Right lobe of liver (tissue), 6 donors: ENCODE results near the gene OTUD1. TPM values are rescaled to one million over a fixed set of nuclear protein-coding genes. Genes with fewer than 3 reads are reported as not detected.

Experiments
- ATAC-seq, 4 donors: fragments of 200-7000 bp; cut with Tn5 transposase; one replicate each; pipeline ENCODE4 v1.9.1; 2020; ENCODE audit warnings: mild to moderate bottlenecking in 4 of 4, moderate library complexity in 4 of 4
- DNase-seq, 3 donors: peaks; one replicate each; pipeline ENCODE4 v3.0.0-alpha.2; 2020
- H3K27ac ChIP-seq, 3 donors: fragments of 200-600 bp; one replicate each; pipeline ENCODE4 v1.8.0; 2022
- H3K27me3 ChIP-seq, 2 donors: fragments of 200-600 bp; one replicate each; pipeline ENCODE4 v1.8.0; 2022
- H3K36me3 ChIP-seq, 4 donors: fragments of 200-600 bp; sonication (generic) in 1 of 4; one replicate each; pipeline versions ENCODE4 v1.5.1 to v1.8.0; 2017 to 2022; ENCODE audit warnings: control low read depth in 1 of 4
- H3K4me1 ChIP-seq, 4 donors: fragments of 200-600 bp; sonication (generic) in 1 of 4; one replicate each; pipeline versions ENCODE4 v1.5.1 to v1.8.0; 2017 to 2022; ENCODE audit warnings: control low read depth in 1 of 4
- H3K4me3 ChIP-seq, 3 donors: fragments of 200-600 bp; one replicate each; pipeline ENCODE4 v1.8.0; 2022
- H3K9me3 ChIP-seq, 4 donors: fragments of 200-600 bp; sonication (generic) in 1 of 4; one replicate each; pipeline versions ENCODE4 v1.5.1 to v1.8.0; 2017 to 2022; ENCODE audit warnings: control low read depth in 1 of 4
- POLR2A ChIP-seq: fragments of 450-650 bp; IDR thresholded peaks from one replicate; pipeline ENCODE4 v1.6.1; 2017; ENCODE audit warnings: antibody characterized with exemption, mild to moderate bottlenecking
- WGBS: methylation state at CpG from one replicate; pipeline ENCODE4 v1.1.6; 2018; ENCODE audit warnings: low coverage, low lambda C conversion rate; ENCODE audit not compliant: insufficient coverage; ENCODE audit errors: missing lambda C conversion rate; 5-methylcytosine and 5-hydroxymethylcytosine counted together
- intact Hi-C, 2 donors: fragments of 100-400 bp; cut with DNase I; formaldehyde crosslinking; loops; one replicate each; pipeline versions ENCODE4 v1.11.2 to v1.14.1; 2022
- total RNA-seq, 6 experiments: library from RNA; depleted of rRNA in 2 of 6; stranded (reverse); fragments of >200 nt in 2 of 6; fragmentation: NEBNext Ultra II Directional in 3 of 6; extraction: Animal tissue kit (Norgen Biotek cat#: 25700) in 3 of 6; gene quantifications; one replicate each; pipeline versions ENCODE4 v1.1.0 to v1.2.4, GENCODE V29; 2016 to 2023
- TF ChIP-seq, protein P1 (sequence below), 4 donors: fragments of 200-600 bp in 3 of 4; fragments of 450-650 bp in 1 of 4; IDR thresholded peaks; one replicate each; pipeline versions ENCODE4 v1.5.1 to v1.8.0; 2016 to 2022; ENCODE audit warnings: antibody characterized with exemption in 4 of 4, mild to moderate bottlenecking in 2 of 4
- donor health status: DM: no; HTN: yes; CAD: no.
- donor health status: DM: no; HTN: no; CAD: no.
- donor health status: DM: no; HTN: no; CAD: no.
- donor health status: DM: no; HTN: yes; CAD: no.
- donor health status: DM: no; HTN: yes; CAD: no.

Gene OTUD1
- total RNA-seq, 6 experiments from 2014 or later = 3.2 to 6.4 (median 4.5) TPM

DNA sequence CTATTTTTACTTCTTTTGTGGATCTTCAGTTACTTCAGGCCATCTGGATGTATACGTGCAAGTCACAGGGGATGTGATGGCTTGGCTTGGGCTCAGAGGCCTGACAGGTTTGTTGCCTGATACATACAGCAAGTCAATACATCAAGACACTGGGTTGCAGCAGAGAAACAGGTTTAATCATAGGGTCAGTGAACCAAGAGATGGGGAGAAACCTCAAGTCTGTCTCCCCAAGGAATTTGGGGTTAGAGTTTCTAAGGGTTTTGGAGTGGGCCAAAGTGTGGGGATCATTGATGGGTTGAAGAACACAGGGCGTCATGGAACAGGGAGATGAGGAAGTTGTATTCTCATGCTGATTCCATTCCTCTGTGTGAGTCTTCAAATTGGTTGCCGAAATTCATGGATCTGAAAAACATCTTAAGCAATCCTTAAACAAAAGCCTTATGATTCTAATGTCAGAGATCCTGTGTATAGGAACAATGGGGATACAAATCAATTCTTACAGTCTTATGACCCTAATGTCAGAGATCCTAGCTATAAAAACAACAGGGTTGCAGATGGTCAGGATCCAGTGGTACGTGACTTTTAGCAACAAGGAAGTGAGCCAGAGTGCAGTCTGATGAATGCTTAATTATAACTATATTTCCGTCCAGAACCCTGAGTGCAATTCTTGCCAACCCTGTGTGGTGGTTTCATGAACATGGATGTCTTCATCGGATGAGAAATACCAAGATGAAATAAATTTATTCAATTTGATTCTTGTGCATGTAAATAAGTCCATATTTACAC is 18.9 kb downstream of the OTUD1 start:
- no peak overlapping the region for H3K27ac ChIP-seq
- H3K27me3 ChIP-seq = no peaks in the 10 kb centered on the region
- ATAC-seq = no peak
- intact Hi-C loops = no loop called here
- TF ChIP-seq, protein P1, sequence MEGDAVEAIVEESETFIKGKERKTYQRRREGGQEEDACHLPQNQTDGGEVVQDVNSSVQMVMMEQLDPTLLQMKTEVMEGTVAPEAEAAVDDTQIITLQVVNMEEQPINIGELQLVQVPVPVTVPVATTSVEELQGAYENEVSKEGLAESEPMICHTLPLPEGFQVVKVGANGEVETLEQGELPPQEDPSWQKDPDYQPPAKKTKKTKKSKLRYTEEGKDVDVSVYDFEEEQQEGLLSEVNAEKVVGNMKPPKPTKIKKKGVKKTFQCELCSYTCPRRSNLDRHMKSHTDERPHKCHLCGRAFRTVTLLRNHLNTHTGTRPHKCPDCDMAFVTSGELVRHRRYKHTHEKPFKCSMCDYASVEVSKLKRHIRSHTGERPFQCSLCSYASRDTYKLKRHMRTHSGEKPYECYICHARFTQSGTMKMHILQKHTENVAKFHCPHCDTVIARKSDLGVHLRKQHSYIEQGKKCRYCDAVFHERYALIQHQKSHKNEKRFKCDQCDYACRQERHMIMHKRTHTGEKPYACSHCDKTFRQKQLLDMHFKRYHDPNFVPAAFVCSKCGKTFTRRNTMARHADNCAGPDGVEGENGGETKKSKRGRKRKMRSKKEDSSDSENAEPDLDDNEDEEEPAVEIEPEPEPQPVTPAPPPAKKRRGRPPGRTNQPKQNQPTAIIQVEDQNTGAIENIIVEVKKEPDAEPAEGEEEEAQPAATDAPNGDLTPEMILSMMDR (IDR thresholded peaks at IDR 0.05) = no peak
- no peak for TF ChIP-seq POLR2A
- no peaks in the 10 kb centered on the region for H3K4me1 ChIP-seq
- no peak for DNase-seq
- no peaks in the 10 kb centered on the region for H3K9me3 ChIP-seq
- H3K4me3 ChIP-seq = no peak overlapping the region
- WGBS = 86% methylated on average over 6 of the region's 6 CpGs
- no peaks in the 10 kb centered on the region for H3K36me3 ChIP-seq

DNA sequence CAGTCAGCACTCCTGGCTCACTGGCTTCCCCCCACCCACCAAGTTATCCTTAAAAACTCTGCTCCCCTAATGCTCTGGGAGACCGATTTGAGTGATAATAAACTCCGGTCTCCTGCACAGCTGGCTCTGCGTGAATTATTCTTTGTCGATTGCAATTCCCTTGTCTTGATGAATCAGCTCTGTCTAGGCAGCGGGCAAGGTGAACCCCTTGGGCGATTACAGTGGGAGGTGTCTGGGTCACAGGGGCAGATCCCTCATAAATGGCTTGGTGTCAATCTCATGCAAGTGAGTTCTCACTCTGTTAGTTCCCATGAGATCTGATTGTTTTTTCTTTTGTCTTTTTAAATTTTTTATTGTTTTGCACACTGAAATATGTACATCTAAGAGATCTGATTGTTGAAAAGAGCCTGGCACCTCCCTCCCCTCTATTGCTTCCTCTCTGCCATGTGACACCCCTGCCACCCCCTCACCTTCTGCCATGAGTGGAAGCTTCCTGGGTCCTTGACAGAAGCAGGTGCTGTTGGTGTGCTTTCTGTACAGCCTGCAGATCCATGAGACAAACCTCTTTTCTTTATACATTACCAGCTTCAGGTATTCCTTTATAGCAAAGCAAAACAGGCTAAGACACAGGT is 20.5 kb downstream of the OTUD1 start:
- DNase-seq = no peak
- no peak for TF ChIP-seq POLR2A
- TF ChIP-seq, protein P1 (IDR thresholded peaks at IDR 0.05) = no peak
- Histone ChIP-seq H3K27me3 (no peaks in the 10 kb centered on the region), H3K36me3 (no peaks in the 10 kb centered on the region), H3K4me3 (no peak overlapping the region), H3K27ac (no peak overlapping the region), H3K4me1 (no peaks in the 10 kb centered on the region), H3K9me3 (no peaks in the 10 kb centered on the region)
- intact Hi-C loops = no loop called here
- WGBS = 83% methylated on average over 6 of the region's 6 CpGs
- no peak for ATAC-seq

DNA sequence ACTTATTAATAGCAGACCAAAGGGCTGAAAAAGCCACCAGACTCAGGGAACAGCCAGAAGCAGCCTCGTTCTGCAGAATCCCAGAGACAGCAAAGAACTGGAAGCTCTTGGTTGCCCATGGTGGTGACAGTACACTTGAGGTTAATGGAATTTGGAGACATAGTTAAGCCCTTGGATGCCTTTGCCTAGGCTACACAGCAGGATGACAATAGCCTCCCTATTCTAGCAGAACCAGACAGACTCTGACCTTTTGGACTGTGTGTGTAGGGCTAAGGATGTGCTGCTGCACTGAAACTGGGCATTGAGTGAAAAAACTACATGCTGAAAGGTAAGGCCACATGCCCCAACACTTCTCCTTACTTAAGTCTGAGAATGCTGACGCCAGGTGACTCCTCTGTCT is 22.7 kb downstream of the OTUD1 start:
- DNase-seq = no peak
- TF ChIP-seq, protein P1 (IDR thresholded peaks at IDR 0.05) = no peak
- no peak for TF ChIP-seq POLR2A
- H3K4me1 ChIP-seq = no peaks in the 10 kb centered on the region
- H3K36me3 ChIP-seq = no peaks in the 10 kb centered on the region
- 67% methylated on average over 2 of the region's 2 CpGs for WGBS
- no peaks in the 10 kb centered on the region for H3K27me3 ChIP-seq
- intact Hi-C loops = no loop called here
- no peak overlapping the region for H3K27ac ChIP-seq
- H3K4me3 ChIP-seq = no peak overlapping the region
- no peaks in the 10 kb centered on the region for H3K9me3 ChIP-seq
- ATAC-seq = peak in 1 of 4 donors; percentile 16

DNA sequence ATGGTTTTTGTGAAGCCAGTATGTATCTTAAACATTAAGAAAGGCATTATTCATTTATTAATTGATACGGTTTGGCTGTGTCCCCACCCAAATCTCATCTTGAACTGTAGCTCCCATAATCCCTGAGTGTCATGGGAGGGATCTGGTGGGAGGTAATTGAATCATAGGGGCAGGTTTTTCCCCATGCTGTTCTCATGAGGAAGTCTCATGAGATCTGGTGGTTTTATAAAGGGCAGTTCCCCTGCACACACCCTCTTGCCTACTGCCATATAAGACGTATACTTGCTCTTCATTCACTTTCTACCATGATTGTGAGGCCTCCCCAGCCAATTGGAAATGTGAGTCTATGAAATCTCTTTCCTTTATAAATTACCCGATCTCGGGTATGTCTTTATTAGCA is 28.1 kb downstream of the OTUD1 start:
- Histone ChIP-seq H3K9me3 (no peaks in the 10 kb centered on the region), H3K27me3 (no peaks in the 10 kb centered on the region), H3K4me3 (no peak overlapping the region), H3K36me3 (no peaks in the 10 kb centered on the region), H3K4me1 (peaks cover 0 to 5% (median 2%) of the 10 kb centered on the region in 4 donors), H3K27ac (no peak overlapping the region)
- no peak for DNase-seq
- intact Hi-C loops = no loop called here
- TF ChIP-seq, protein P1 (IDR thresholded peaks at IDR 0.05) = no peak
- 84% methylated on average over 4 of the region's 4 CpGs for WGBS
- no peak for ATAC-seq
